T-helper 22 cell (primary cell): ENCODE data around the gene CTSE.

Experiments used
- DNase-seq: peaks from one replicate; pipeline ENCODE4 v3.0.0-alpha.2; 2020; ENCODE audit warnings: low read depth

The CTSE gene

DNA sequence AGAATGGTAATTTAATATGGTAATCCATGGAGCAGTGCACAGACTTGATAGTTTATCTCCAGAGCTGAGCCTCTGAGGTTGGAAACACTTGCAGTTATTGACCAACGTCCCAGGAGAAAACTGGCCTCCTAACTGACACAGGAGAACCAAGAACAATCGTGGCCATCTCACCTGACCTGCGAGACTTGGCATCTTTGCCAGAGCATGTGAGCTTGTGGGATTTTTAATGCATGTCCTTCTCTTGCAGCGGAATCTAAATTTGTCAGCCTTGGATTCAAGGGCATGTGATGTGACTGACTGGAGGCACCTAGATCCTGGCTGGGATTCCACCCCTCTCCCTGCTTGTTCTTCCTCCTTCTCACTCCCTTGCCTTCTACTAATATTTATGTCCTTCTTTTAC lies 52.6 kb downstream of the CTSE start:
- DNase-seq = no peak

DNA sequence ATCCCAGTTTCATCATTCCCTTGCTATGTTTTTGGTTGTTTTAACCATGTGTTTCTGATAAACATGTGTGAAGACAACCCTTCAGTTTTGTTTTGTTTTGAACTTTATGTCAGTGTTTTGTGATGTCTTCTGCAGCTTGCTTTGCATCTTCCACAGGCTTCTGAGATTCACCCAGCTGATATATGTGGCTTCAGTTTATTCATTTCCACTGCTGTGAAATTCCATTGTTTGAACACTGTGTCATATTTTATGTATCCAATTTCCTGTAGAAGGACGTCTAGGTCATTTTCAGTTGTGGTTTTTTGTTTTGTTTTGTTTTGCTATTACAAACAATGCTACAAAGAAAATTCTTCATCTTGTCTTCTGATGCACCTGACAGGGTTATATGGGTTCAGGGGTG lies 53.2 kb downstream of the CTSE start:
- no peak for DNase-seq

DNA sequence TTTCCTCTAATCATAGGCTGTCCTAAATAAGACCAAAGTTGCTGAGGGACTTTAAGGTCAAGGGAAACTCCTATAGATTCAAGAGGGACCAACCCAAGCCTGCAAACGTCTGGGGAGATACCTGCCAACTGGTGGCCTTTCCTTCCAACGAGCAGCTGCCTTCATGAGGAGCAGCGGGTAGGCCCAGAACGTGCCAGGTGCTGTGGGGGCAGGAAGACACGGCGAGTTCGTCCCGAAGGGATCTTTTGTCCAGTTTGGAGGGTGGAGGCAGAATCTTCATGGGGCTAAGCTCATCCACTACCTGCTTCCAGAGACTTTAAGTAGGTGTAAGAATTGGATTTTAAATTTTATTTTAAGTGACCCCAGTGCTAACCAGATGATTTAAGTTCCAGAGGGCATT lies 54.5 kb downstream of the CTSE start:
- DNase-seq = no peak

DNA sequence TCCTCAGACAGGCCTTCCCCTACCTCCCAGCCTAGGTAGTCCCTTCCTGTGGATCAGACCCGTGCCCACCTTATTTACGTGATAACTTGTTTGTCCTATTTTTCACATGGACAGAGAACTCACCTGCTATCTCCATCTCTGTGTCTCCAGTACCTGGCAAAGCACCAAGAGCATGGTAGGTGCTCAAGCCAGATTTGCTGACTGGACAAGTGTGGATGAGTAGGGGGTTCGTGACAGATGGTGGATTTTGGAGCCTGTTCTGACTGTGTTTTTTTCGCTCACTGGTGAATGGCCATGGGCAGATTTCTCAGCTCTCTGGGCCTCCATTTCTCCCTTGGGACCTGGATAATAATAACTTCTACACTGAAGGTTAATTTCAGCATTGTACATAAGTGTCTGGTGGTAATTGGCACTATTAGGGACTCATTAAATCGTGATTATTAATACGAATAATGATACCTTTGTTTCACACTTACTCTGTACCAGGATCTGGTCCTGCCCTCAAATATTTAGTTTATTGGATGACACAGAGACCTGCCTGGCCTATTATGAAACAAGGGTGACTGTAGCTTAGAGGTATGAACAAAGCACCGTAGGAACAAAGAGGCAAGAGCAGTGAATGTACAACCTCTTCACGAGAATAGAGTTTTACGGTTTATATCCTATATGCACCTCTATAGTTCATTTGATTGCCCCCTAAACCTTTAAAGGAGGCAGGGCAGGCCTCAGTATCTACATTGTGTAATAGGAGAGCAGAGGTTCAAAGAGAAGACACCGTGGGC lies 56.0 kb downstream of the CTSE start:
- no peak for DNase-seq

DNA sequence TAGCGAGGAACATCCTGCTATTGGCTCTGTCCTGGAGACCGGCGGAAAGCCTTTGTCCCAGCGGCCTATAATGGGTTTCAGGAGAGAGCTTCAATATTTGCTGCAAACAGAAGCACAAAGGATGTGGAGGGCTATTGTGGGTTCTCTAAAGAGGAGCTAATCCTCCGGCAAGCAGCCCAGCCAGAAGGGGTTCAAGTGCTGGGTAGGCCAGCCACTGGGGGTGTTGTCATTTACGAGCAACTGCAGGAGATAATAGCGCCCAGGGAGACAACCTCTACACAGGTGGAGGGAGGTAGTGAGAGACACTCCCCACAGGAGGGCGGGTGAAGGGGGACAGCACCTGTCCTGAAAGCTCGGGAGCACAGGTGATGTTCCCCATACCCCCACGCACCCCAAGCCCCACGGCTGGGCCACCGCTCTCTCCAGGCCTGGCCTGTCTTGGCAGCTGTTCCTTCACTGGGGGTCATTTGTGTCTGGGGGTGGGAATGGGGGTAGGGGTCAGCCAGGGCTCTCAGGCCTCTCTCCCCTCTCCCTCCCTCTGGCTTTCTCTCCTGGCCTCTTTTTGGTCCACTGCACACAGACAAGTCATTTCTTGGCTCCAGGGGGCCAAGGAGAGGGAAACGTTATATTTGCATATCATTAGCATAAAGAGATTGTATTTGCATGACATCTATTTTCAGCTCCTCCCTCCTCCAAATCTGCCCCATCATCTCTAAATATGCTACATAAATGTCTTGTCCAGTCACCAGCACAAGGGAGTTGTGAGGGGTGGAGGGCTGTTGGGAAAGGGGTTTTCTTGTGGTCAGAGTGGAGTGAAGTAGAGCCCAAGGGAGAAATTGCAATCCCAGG lies 58.4 kb downstream of the CTSE start:
- DNase-seq = no peak

DNA sequence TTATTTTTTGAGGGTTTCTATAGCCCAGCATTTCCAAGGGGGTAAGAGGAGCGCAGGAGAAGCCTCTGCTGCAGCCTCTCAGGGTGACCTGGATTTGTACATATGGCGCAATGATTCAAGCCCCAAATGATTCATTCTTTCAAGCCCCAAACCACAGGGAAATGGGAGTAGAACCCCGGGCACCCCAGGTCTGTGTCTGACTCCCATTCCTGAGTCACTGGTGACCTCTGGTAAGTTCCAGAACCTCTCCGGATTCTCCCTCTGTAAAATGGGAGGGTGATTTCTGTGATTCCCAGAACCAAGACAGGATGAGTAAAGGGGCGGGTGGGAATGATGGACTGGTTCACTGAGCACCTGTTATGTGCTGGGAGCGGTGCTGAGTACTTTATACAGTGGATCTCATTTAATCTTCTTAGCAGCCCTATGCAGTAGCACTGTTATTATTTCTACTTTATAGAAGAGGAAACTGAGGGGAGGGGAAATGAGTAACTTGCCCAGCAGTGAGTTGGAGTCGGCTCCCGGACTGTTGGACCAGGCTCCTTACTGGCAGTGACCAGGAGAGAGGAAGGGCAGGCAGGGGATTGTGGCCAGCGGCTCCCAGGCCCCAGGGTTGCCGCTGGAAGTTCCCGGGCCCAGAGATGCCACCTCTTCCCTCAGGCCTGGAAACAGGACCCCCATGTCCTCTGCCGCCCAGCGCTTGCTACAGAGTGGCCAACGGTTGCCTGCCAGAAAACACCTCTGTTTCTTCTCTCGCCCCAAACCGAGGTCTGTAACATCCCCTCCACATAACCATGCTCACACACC lies 60.1 kb downstream of the CTSE start:
- DNase-seq = no peak

DNA sequence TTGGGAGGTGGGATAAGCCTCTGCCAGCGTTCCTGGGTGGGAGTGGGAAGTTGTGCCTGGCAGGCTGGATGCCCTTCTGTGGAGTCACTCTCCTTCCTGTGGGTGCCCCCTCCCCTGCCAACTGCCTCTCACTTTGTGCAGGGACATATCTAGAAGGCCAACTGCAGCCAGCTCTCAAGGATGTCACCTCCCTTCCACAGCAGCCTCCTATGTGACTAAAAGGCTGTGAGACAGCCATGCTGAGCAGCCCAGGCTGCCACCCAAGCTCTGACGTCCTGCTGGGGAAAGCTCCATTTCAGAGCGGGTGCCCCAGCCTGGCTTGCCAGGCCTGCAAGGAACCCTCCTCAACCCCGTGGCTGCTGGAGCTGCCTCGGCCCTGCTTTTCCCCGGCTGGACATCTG lies 60.9 kb downstream of the CTSE start:
- no peak for DNase-seq

DNA sequence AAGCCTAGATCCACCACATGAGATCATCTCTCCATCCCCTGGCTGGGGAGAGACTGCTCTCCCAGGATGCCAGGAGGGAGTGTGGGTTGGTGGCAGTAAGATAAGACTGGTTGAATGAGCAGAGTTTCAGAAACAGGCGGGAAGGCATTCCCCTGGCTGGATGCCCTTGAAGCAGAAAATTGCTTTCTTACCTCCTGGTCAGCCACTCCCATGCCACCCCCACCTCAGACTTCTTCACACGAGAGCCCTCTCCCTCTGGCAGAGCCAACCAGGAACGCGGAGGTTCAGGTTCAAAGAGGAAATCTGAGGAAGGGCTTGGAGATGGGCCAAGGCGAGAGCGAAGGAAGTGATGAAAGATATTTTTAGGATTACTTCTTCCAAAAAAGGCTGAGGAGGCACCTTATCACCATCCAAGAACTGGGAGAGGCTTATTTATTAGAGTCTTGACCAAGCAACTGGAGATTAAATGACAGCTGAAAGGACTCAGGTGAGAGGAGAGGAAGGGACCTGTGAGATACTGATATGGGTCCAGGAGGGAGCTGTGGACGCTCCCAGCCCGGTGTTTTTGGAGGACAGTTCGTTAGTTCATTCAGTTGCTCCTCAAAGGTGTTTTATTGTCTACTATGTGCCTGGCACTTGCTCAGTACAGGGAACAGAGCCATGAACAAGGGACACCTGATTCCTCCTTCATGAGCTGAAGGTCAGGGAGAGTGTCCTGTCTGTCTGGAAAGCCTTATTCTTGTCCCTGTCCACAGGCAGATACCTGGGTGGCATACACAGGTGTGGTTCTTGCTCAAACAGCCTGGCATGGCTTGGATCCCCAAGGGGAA lies 61.5 kb downstream of the CTSE start:
- DNase-seq = no peak

DNA sequence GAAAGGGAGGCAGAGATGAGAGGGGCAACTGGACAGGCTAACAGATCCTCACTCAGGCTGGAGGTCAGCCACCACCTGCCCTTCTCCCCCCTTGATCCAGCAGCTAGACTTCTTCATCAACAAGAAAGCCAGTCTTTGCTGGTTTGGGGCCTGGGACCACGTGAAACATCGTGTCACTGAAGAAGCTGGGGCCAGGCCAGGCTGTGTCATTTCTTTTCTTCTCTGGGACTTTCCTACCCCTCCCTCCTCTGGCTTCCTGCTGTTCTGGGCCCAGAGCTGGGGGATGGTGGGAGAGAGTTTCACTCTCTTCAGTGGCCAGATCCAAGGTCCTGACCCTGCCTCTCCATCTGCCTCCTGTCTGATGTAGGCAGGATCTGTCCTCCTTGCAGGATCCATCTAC lies 62.3 kb downstream of the CTSE start:
- DNase-seq = no peak

DNA sequence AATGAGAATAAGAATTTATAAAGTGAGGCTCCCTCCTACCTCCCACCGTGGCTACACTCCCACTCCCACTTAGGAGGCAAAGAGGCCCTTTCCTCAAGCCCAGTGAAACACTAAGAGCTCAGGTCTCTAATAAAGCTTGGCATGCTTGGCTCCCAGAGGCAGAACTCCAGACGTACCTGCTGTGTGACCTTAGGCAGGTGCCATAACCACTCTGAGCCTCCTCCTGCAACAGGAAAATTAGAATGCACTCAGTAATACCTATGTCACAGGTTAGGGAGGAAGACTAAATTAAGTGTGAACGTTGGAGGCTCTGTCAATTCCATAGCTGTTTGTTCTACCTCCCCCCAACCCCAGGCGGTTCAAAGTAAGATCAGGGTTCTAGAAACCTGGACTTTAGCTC lies 63.9 kb downstream of the CTSE start:
- DNase-seq = no peak
